Heart left ventricle (tissue), 13 donors: ENCODE results near the gene PACS1.

Experiments used
- POLR2A ChIP-seq, 2 donors: fragments of 450-650 bp; IDR thresholded peaks; one replicate each; pipeline ENCODE4 v1.6.1; 2017; ENCODE audit warnings: antibody characterized with exemption in 2 of 2, mild to moderate bottlenecking in 2 of 2, moderate library complexity in 2 of 2
- TF ChIP-seq, protein P1 (sequence below), 12 donors: fragments of 200-600 bp; sonication (generic) in 4 of 12; IDR thresholded peaks; one replicate each; pipeline versions ENCODE4 v1.5.0 to v1.8.0; 2018 to 2022; ENCODE audit warnings: antibody characterized with exemption in 12 of 12, mild to moderate bottlenecking in 5 of 12
- donor health status: ischemic (EF 13 %, LVEDD 7.1; RV severe dilation, severe dysfunction).
- donor health status: DM: no; HTN: yes; CAD: no.
- donor health status: DM: no; HTN: no; CAD: no.
- donor health status: ischemic (EF 25% LVEDD 6.9; RV normal size, moderate dysfunction).
- donor health status: ischemic (EF 25% LVEDD 5.7; RV mildly dilated, moderate dysfunction).
- donor health status: ischemic (EF 35%, LVEDD 5.7; RV mildly dilated, moderate dysfunction).
- donor health status: nonischemic (EF 11% LVEDD 7.7; RV severe dilation, severe dysfunction).
- donor health status: DM: yes; HTN: yes; CAD: no.
- donor health status: PGD.
- donor health status: ischemic (EF 29% LVEDD 5.4; RV normal size, mild dysfunction).
- donor health status: nonischemic (EF 23%, LVEDD 6.1; RV moderate dilation, normal function).

DNA sequence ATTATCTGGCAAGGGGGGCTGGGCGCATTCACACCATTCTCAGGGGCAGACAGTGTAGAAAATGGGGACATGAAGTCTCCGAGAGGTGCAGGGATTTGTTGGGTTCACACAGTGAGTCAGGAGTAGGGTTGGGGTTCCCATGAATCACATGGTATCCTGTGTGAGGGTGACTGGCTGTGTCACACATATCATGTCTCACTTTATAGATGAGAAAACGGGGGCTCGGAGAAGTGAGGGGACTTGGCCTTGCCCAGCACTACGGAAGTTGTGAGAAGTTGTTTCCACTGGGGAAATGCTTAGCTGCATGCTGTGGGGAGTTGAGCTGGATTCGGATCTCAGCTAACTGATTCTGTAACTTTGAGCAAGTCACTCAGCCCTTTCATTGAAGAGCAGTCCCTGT, 25.3 kb upstream of the PACS1 start:
- TF ChIP-seq, protein P1, sequence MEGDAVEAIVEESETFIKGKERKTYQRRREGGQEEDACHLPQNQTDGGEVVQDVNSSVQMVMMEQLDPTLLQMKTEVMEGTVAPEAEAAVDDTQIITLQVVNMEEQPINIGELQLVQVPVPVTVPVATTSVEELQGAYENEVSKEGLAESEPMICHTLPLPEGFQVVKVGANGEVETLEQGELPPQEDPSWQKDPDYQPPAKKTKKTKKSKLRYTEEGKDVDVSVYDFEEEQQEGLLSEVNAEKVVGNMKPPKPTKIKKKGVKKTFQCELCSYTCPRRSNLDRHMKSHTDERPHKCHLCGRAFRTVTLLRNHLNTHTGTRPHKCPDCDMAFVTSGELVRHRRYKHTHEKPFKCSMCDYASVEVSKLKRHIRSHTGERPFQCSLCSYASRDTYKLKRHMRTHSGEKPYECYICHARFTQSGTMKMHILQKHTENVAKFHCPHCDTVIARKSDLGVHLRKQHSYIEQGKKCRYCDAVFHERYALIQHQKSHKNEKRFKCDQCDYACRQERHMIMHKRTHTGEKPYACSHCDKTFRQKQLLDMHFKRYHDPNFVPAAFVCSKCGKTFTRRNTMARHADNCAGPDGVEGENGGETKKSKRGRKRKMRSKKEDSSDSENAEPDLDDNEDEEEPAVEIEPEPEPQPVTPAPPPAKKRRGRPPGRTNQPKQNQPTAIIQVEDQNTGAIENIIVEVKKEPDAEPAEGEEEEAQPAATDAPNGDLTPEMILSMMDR (IDR thresholded peaks at IDR 0.05), result no peak
- TF ChIP-seq POLR2A (IDR thresholded peaks at IDR 0.05), result no peak
